Stimulated activated CD8-positive, alpha-beta memory T cell treated with anti-CD3 and anti-CD28 coated beads, Interleukin-4, amount 100 ng/mL, for 1 hour (primary cell): Measurements from ENCODE around the gene PCBP3.
"Not testable (repeated sequence)": the region's sequence is repeated elsewhere in the genome, so short reads cannot be mapped to it uniquely, and the experiment has no call there.

Experiments used
- DNase-seq, 2 donors: peaks; one replicate each; pipeline ENCODE4 v3.0.0-alpha.2; 2020; ENCODE audit warnings: low read depth in 2 of 2, low spot score in 1 of 2

PCBP3 gene

GRCh38 chr21:45804809-45805313 lies 161.3 kb downstream of the PCBP3 start:
- DNase-seq, result no peak

- no peak for DNase-seq
Measured at GRCh38 chr21:45805321-45805720, 161.8 kb downstream of the PCBP3 start.

GRCh38 chr21:45806042-45806441 lies 162.5 kb downstream of the PCBP3 start:
- no peak for DNase-seq

- not testable (repeated sequence) for DNase-seq
Measured at GRCh38 chr21:45808663-45809062, 165.1 kb downstream of the PCBP3 start.

GRCh38 chr21:45809421-45809820 lies 165.9 kb downstream of the PCBP3 start:
- no peak for DNase-seq

- DNase-seq, result no peak
Measured at GRCh38 chr21:45811136-45811535, 167.6 kb downstream of the PCBP3 start.

- not testable (repeated sequence) for DNase-seq
Measured at GRCh38 chr21:45814210-45814940, 170.8 kb downstream of the PCBP3 start.

- DNase-seq, result not testable (repeated sequence)
Measured at GRCh38 chr21:45815781-45816180, 172.3 kb downstream of the PCBP3 start.

GRCh38 chr21:45816794-45817193 lies 173.3 kb downstream of the PCBP3 start:
- DNase-seq, result no peak

GRCh38 chr21:45817345-45817744 lies 173.8 kb downstream of the PCBP3 start:
- no peak for DNase-seq

GRCh38 chr21:45818276-45818903 lies 174.9 kb downstream of the PCBP3 start:
- no peak for DNase-seq

- DNase-seq, result peak in 1 of 2 donors; percentile 21
Measured at GRCh38 chr21:45818904-45819285, 175.4 kb downstream of the PCBP3 start.

- DNase-seq, result no peak
Measured at GRCh38 chr21:45819478-45820170, 176.1 kb downstream of the PCBP3 start.

GRCh38 chr21:45820171-45821091 lies 176.9 kb downstream of the PCBP3 start:
- DNase-seq, result peak; percentile 41 to 57

GRCh38 chr21:45821315-45821962 lies 177.9 kb downstream of the PCBP3 start:
- no peak for DNase-seq

- no peak for DNase-seq
Measured at GRCh38 chr21:45821998-45822397, 178.5 kb downstream of the PCBP3 start.

- no peak for DNase-seq
Measured at GRCh38 chr21:45822429-45823099, 179.0 kb downstream of the PCBP3 start.

GRCh38 chr21:45823100-45823681 lies 179.7 kb downstream of the PCBP3 start:
- DNase-seq, result no peak

GRCh38 chr21:45824546-45825215 lies 181.2 kb downstream of the PCBP3 start:
- DNase-seq, result no peak
